HepG2 (cell line): ENCODE data around the gene ACTRT2. TPM values are rescaled to one million over a fixed set of nuclear protein-coding genes. Genes with fewer than 3 reads are reported as not detected.
A peak's percentile ranks its signal among the peaks of the same experiment; 100 is the strongest.

Experiments used
- ATAC-seq: fragments of 200-7000 bp; cut with Tn5 transposase; 3 replicates; pipeline ENCODE4 v1.9.1; 2020; ENCODE audit warnings: mild to moderate bottlenecking, moderate library complexity
- BruUV-seq: library from RNA; stranded (reverse); fragments of 400-500 nt; replicated peaks from 2 replicates; lab custom pipeline; 2021; lab: Mats Ljungman, UMichigan
- CTCF ChIA-PET: fragments of 300-600 bp; formaldehyde crosslinking; extraction: SDS; loops from one replicate; lab custom pipeline; 2021; ENCODE audit warnings: low total read pairs, inconsistent platforms, low intra/inter-chr PET ratio; lab: Yijun Ruan, JAX
- POLR2A ChIA-PET: fragments of 350-600 bp; sonication (Branson Sonifier 250); formaldehyde crosslinking; loops from one replicate; lab custom pipeline; 2020; ENCODE audit warnings: antibody characterized with exemption, inconsistent platforms; lab: Yijun Ruan, JAX
- DNase-seq: peaks from one replicate; pipeline ENCODE4 v3.0.0-alpha.2; 2015; ENCODE audit warnings: low spot score
- FAIRE-seq: peaks from 3 replicates; lab custom pipeline; 2011; peaks lifted over from hg19 to GRCh38; lab: Jason Lieb, UNC
- H2AFZ ChIP-seq: one replicate; pipeline ENCODE4 v1.6.1; 2011; ENCODE audit warnings: low read length, inconsistent platforms
- H3K27ac ChIP-seq: fragments of 300-600 bp; 3 replicates; pipeline ENCODE4 v1.8.0; 2011; ENCODE audit warnings: mixed run types, mild to moderate bottlenecking, mixed read lengths, low read length, inconsistent platforms; ENCODE audit not compliant: insufficient read depth; ENCODE audit errors: extremely low read length
- H3K27me3 ChIP-seq, 2 experiments: fragments of 200-600 bp in 1 of 2; 2 replicates in 1 of 2; 3 replicates in 1 of 2; pipeline versions ENCODE4 v1.6.0 to v1.8.0; 2011; ENCODE audit warnings: low read length in 2 of 2, mild to moderate bottlenecking in 2 of 2, moderate library complexity in 2 of 2, inconsistent platforms in 1 of 2; ENCODE audit not compliant: insufficient read depth in 2 of 2, control insufficient read depth in 1 of 2
- H3K36me3 ChIP-seq, 2 experiments: fragments of 200-600 bp in 1 of 2; replicated peaks in 1 of 2; 2 replicates in 1 of 2; 3 replicates in 1 of 2; pipeline versions ENCODE4 v1.5.1 to v1.8.0; 2011; ENCODE audit warnings: low read length in 2 of 2, inconsistent platforms in 1 of 2; ENCODE audit not compliant: insufficient read depth in 2 of 2, control insufficient read depth in 1 of 2
- H3K4me1 ChIP-seq: 2 replicates; pipeline ENCODE4 v1.5.1; 2012; ENCODE audit warnings: low read length, inconsistent platforms; ENCODE audit not compliant: insufficient read depth
- H3K4me2 ChIP-seq: 2 replicates; pipeline ENCODE4 v1.6.0; 2011; ENCODE audit warnings: low read depth, low read length, inconsistent platforms
- H3K4me3 ChIP-seq, 3 experiments: fragments of 200-600 bp in 1 of 3; sonication (generic), shearing (Covaris generic) in 1 of 3; replicated peaks in 1 of 3; 2 replicates each; pipeline ENCODE4 v1.5.1; 2011 to 2016; ENCODE audit warnings: low read length in 3 of 3, inconsistent platforms in 2 of 3, low read depth in 2 of 3, mild to moderate bottlenecking in 2 of 3, control low read depth in 1 of 3, mixed read lengths in 1 of 3; ENCODE audit not compliant: insufficient read depth in 1 of 3
- H3K79me2 ChIP-seq: one replicate; pipeline ENCODE4 v1.6.1; 2011; ENCODE audit warnings: low read length, inconsistent platforms; ENCODE audit not compliant: insufficient read depth
- H3K9ac ChIP-seq: 2 replicates; pipeline ENCODE4 v1.6.0; 2011; ENCODE audit warnings: mild to moderate bottlenecking, low read depth, low read length, inconsistent platforms; ENCODE audit not compliant: insufficient read depth
- H3K9me3 ChIP-seq: 2 replicates; pipeline ENCODE4 v1.5.1; 2012; ENCODE audit warnings: mild to moderate bottlenecking, low read length
- H4K20me1 ChIP-seq: 2 replicates; pipeline ENCODE4 v1.6.0; 2011; ENCODE audit warnings: inconsistent platforms, mild to moderate bottlenecking, low read length, moderate library complexity; ENCODE audit not compliant: insufficient read depth
- ELF3 ChIP-seq: IDR thresholded peaks from 2 replicates; pipeline ENCODE4 v1.6.1; 2016; ENCODE audit warnings: missing genetic modification reagents, missing compliant biosample characterization
- HNF1B ChIP-seq: sonication (generic); formaldehyde crosslinking; IDR thresholded peaks from 2 replicates; pipeline ENCODE4 v1.5.1; 2020; ENCODE audit warnings: mild to moderate bottlenecking, moderate library complexity, missing genetic modification reagents
- IRF2 ChIP-seq: IDR thresholded peaks from 2 replicates; pipeline ENCODE4 v1.6.1; 2018; ENCODE audit warnings: missing genetic modification reagents, missing compliant biosample characterization
- KLF13 ChIP-seq: sonication (generic); formaldehyde crosslinking; IDR thresholded peaks from 2 replicates; pipeline ENCODE4 v1.4.0; 2020; ENCODE audit warnings: mild to moderate bottlenecking, missing genetic modification reagents
- POGK ChIP-seq: sonication (generic); formaldehyde crosslinking; conservative IDR thresholded peaks from 2 replicates; pipeline ENCODE4 v1.8.0; 2022; ENCODE audit warnings: mild to moderate bottlenecking, moderate library complexity, missing genetic modification reagents
- RAD21 ChIP-seq: fragments of 450-650 bp; formaldehyde crosslinking; IDR thresholded peaks from 2 replicates; pipeline ENCODE4 v1.5.0; 2020; ENCODE audit warnings: mild to moderate bottlenecking
- RXRA ChIP-seq: sonication (generic); formaldehyde crosslinking; IDR thresholded peaks from 2 replicates; pipeline ENCODE4 v1.5.1; 2020; ENCODE audit warnings: missing genetic modification reagents
- SMC3 ChIP-seq: IDR thresholded peaks from 2 replicates; pipeline ENCODE4 v1.6.1; 2011; ENCODE audit warnings: low read length, improper control_type of control experiment
- SOX5 ChIP-seq: IDR thresholded peaks from 2 replicates; pipeline ENCODE4 v1.6.1; 2016; ENCODE audit warnings: borderline replicate concordance
- SP4 ChIP-seq: sonication (generic); formaldehyde crosslinking; IDR thresholded peaks from 2 replicates; pipeline ENCODE4 v1.8.1; 2023; ENCODE audit warnings: mild to moderate bottlenecking, missing genetic modification reagents
- TEAD3 ChIP-seq: optimal IDR thresholded peaks from 2 replicates; pipeline ENCODE3; 2016; ENCODE audit warnings: borderline replicate concordance
- ZFY ChIP-seq: sonication (generic); formaldehyde crosslinking; IDR thresholded peaks from 2 replicates; pipeline ENCODE4 v1.4.0; 2020; ENCODE audit warnings: missing genetic modification reagents
- ZNF260 ChIP-seq: sonication (generic); formaldehyde crosslinking; IDR thresholded peaks from 2 replicates; pipeline ENCODE4 v1.4.0; 2020; ENCODE audit warnings: missing genetic modification reagents, low read depth, mild to moderate bottlenecking, borderline replicate concordance
- ZNF331 ChIP-seq: sonication (generic); formaldehyde crosslinking; IDR thresholded peaks from 2 replicates; pipeline ENCODE4 v1.4.0; 2020; ENCODE audit warnings: missing genetic modification reagents
- ZNF547 ChIP-seq: sonication (generic); formaldehyde crosslinking; IDR thresholded peaks from 2 replicates; pipeline ENCODE4 v1.5.1; 2020; ENCODE audit warnings: mild to moderate bottlenecking, missing genetic modification reagents
- ZNF792 ChIP-seq: IDR thresholded peaks from 2 replicates; pipeline ENCODE4 v1.6.1; 2016
- ZNF839 ChIP-seq: sonication (generic); formaldehyde crosslinking; IDR thresholded peaks from 2 replicates; pipeline ENCODE4 v1.4.0; 2020; ENCODE audit warnings: missing genetic modification reagents, mild to moderate bottlenecking, borderline replicate concordance
- WGBS: methylation state at CpG from one replicate; pipeline ENCODE4 v1.1.6; 2017; ENCODE audit warnings: low lambda C conversion rate; 5-methylcytosine and 5-hydroxymethylcytosine counted together
- in situ Hi-C: cut with HindIII; loops from 2 replicates; pipeline ENCODE4 v1.10.0; 2017; ENCODE audit warnings: low pct_unique_long_range_greater_than_20kb; ENCODE audit not compliant: extremely low pct_ligation_motif_present
- intact Hi-C: fragments of 100-400 bp; cut with micrococcal nuclease; formaldehyde crosslinking; loops from one replicate; pipeline ENCODE4 v1.10.0; 2022; ENCODE audit not compliant: unreplicated experiment
- polyA plus RNA-seq, 8 experiments: library from polyadenylated mRNA; depleted of rRNA in 3 of 8; stranded (reverse) in 7 of 8; unstranded in 1 of 8; fragments of >200 nt; fragmentation: Illumina TruSeq in 4 of 8; extraction: Trizol in 4 of 8; gene quantifications; 2 replicates each; pipeline versions ENCODE4 v1.2.1 to v1.2.3, GENCODE V29; 2011 to 2016; ENCODE audit warnings: low read depth in 4 of 8, missing spikeins in 1 of 8, mixed read lengths in 1 of 8; ENCODE audit not compliant: insufficient read depth in 1 of 8
- total RNA-seq, 5 experiments: library from RNA; depleted of rRNA; stranded (reverse); fragments of >200 nt; fragmentation: Illumina TruSeq; extraction: Trizol; gene quantifications; 2 replicates each; pipeline ENCODE4 v1.2.3, GENCODE V29; 2016; ENCODE audit warnings: low read depth in 1 of 5
- TF ChIP-seq, protein P1 (sequence below): IDR thresholded peaks from 2 replicates; pipeline ENCODE4 v1.4.0; 2020; ENCODE audit warnings: mild to moderate bottlenecking, missing genetic modification reagents

ACTRT2 gene
- total and polyA plus RNA-seq, 2 of the 13 experiments (the other 11 are each of a cell fraction or from before 2014, with no cell fraction given), result not detected

DNA sequence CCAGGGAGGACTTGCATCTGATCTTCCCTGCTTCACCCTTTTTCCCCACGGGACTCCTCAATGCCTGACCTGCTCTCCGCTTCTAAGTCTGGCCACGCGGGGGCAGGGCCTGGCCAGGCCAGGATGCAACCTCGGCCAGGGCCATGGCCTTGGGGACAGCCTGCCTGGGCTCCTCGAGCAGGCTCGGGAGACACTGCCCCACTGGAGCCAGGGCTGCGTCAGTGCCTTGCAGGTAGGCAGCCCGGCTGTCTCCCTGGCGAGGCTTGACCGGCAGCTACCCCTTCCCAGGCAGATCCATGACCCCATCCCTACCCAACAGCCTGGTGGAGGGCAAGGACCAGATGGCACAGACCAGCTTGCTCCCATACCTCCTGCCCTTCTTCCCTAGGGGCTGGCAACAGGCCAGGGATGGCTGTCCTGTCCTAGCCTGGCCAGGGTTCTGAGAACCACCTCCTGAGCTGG is 45.0 kb downstream of the ACTRT2 start:
- Histone ChIP-seq H4K20me1 (no peaks in the 10 kb centered on the region), H2AFZ (no peak overlapping the region), H3K4me1 (peaks cover 32% of the 10 kb centered on the region), H3K27me3 (peaks cover 7 to 32% of the 10 kb centered on the region in 2 experiments), H3K79me2 (peaks cover 2% of the 10 kb centered on the region), H3K27ac (no peak overlapping the region), H3K9ac (no peak overlapping the region), H3K4me3 (no peak overlapping the region; a peak in 1 of 6 replicates), H3K4me2 (no peak overlapping the region), H3K36me3 (no peaks in the 10 kb centered on the region), H3K9me3 (no peaks in the 10 kb centered on the region)
- BruUV-seq, result no TSS peak
- intact Hi-C loops, result loop anchor here (1.0 to 5.0 kb wide), 2 partner anchors 254 to 346 kb away; no protein-coding TSS in a partner anchor
- ChIA-PET CTCF (interaction anchor here (0.6 to 1.9 kb wide), 6 partner anchors 53 to 358 kb away, joined by 3 to 13 read pairs (median 4); no protein-coding TSS in a partner anchor), POLR2A (interaction anchor here (1.6 kb wide), 1 partner anchor 275 kb away, joined by 3 read pairs; no protein-coding TSS in a partner anchor)
- peak; percentile 26 for FAIRE-seq
- in situ Hi-C loops, result loop anchor here (5.0 to 25.0 kb wide), 2 partner anchors 221 to 356 kb away; no protein-coding TSS in a partner anchor
- ATAC-seq, result peak; percentile 85
- peak; percentile 59 for DNase-seq
- 0% methylated on average over 4 of the region's 11 CpGs for WGBS
- TF ChIP-seq ZNF547 (CRISPR knock-in tag) (0 out of 2 replicates have a peak, but pooled peaks have one; percentile 37), SOX5 (CRISPR knock-in tag) (no peak), ZNF260 (no peak), POGK (CRISPR knock-in tag) (0 out of 2 replicates have a peak, but pooled peaks have one; percentile 31), RAD21 (peak; percentile 92), SP4 (CRISPR knock-in tag) (0 out of 2 replicates have a peak, but pooled peaks have one; percentile 48), IRF2 (CRISPR knock-in tag) (peak; percentile 41; the same call in 1 of the 2 replicates), ZNF331 (CRISPR knock-in tag) (0 out of 2 replicates have a peak, but pooled peaks have one; percentile 17), ZNF792 (peak; percentile 24; the same call in 1 of the 2 replicates), SMC3 (peak; percentile 61; the same call in 1 of the 2 replicates), RXRA (CRISPR knock-in tag) (peak; percentile 50), ZFY (peak; percentile 39), TEAD3 (CRISPR knock-in tag) (no peak), HNF1B (CRISPR knock-in tag) (no peak), ZNF839 (no peak), KLF13 (CRISPR knock-in tag) (0 out of 2 replicates have a peak, but pooled peaks have one; percentile 75), ELF3 (CRISPR knock-in tag) (0 out of 2 replicates have a peak, but pooled peaks have one; percentile 37)
- TF ChIP-seq, protein P1, sequence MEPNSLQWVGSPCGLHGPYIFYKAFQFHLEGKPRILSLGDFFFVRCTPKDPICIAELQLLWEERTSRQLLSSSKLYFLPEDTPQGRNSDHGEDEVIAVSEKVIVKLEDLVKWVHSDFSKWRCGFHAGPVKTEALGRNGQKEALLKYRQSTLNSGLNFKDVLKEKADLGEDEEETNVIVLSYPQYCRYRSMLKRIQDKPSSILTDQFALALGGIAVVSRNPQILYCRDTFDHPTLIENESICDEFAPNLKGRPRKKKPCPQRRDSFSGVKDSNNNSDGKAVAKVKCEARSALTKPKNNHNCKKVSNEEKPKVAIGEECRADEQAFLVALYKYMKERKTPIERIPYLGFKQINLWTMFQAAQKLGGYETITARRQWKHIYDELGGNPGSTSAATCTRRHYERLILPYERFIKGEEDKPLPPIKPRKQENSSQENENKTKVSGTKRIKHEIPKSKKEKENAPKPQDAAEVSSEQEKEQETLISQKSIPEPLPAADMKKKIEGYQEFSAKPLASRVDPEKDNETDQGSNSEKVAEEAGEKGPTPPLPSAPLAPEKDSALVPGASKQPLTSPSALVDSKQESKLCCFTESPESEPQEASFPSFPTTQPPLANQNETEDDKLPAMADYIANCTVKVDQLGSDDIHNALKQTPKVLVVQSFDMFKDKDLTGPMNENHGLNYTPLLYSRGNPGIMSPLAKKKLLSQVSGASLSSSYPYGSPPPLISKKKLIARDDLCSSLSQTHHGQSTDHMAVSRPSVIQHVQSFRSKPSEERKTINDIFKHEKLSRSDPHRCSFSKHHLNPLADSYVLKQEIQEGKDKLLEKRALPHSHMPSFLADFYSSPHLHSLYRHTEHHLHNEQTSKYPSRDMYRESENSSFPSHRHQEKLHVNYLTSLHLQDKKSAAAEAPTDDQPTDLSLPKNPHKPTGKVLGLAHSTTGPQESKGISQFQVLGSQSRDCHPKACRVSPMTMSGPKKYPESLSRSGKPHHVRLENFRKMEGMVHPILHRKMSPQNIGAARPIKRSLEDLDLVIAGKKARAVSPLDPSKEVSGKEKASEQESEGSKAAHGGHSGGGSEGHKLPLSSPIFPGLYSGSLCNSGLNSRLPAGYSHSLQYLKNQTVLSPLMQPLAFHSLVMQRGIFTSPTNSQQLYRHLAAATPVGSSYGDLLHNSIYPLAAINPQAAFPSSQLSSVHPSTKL, result 0 out of 2 replicates have a peak, but pooled peaks have one; percentile 34
